SU-DHL-6 (cell line): ENCODE measurements around the gene CDC42.

ENCODE experiments used
- H2AFZ ChIP-seq: fragments of 200-600 bp; sonication (generic); 2 replicates; pipeline ENCODE4 v1.6.1; 2014; ENCODE audit warnings: low read depth, mild to moderate bottlenecking, moderate library complexity, mixed read lengths, antibody characterized with exemption, low read length; ENCODE audit not compliant: severe bottlenecking
- H3F3A ChIP-seq: fragments of 200-600 bp; shearing (Covaris generic); 2 replicates; pipeline ENCODE4 v1.6.0; 2016; ENCODE audit warnings: antibody characterized with exemption, mild to moderate bottlenecking; ENCODE audit not compliant: insufficient read depth
- H3K27ac ChIP-seq: fragments of 200-600 bp; sonication (generic); 2 replicates; pipeline ENCODE4 v1.5.1; 2016; ENCODE audit warnings: low read depth, mild to moderate bottlenecking, low read length, moderate library complexity, mixed read lengths
- H3K27me3 ChIP-seq: fragments of 200-600 bp; sonication (generic), shearing (Covaris generic); 2 replicates; pipeline ENCODE4 v1.6.0; 2014; ENCODE audit warnings: mild to moderate bottlenecking, low read length
- H3K36me3 ChIP-seq: fragments of 200-600 bp; sonication (generic); 2 replicates; pipeline ENCODE4 v1.6.1; 2014; ENCODE audit warnings: mild to moderate bottlenecking, low read length, mixed read lengths
- H3K4me2 ChIP-seq: fragments of 300-600, 200-600 bp; shearing (Covaris generic), sonication (generic); 2 replicates; pipeline ENCODE4 v1.6.0; 2014; ENCODE audit warnings: low read length, low read depth, mild to moderate bottlenecking; ENCODE audit not compliant: poor library complexity, severe bottlenecking
- H3K4me3 ChIP-seq: fragments of 200-600 bp; sonication (generic); 2 replicates; pipeline ENCODE4 v1.5.1; 2014; ENCODE audit warnings: antibody characterized with exemption, low read length, mild to moderate bottlenecking, mixed read lengths; ENCODE audit not compliant: insufficient read depth, poor library complexity, severe bottlenecking
- H3K79me2 ChIP-seq: fragments of 200-600 bp; sonication (generic); 2 replicates; pipeline ENCODE4 v1.6.1; 2014; ENCODE audit warnings: mild to moderate bottlenecking, low read length, moderate library complexity; ENCODE audit not compliant: insufficient read depth
- H3K9ac ChIP-seq: fragments of 200-600 bp; sonication (generic); 2 replicates; pipeline ENCODE4 v1.7.0; 2014; ENCODE audit warnings: mild to moderate bottlenecking, low read length
- H3K9me2 ChIP-seq: fragments of 200-600 bp; sonication (generic); replicated peaks from 2 replicates; pipeline ENCODE4 v1.6.1; 2014; ENCODE audit warnings: low read length; ENCODE audit not compliant: insufficient read depth
- H3K9me3 ChIP-seq: fragments of 200-600 bp; sonication (generic); 2 replicates; pipeline ENCODE4 v1.6.1; 2014; ENCODE audit warnings: low read length, mixed read lengths; ENCODE audit not compliant: insufficient read depth
- H4K20me1 ChIP-seq: fragments of 200-600 bp; sonication (generic); 2 replicates; pipeline ENCODE4 v1.6.1; 2014; ENCODE audit warnings: low read depth, mild to moderate bottlenecking, antibody characterized with exemption, low read length, moderate library complexity, mixed read lengths
- CTCF ChIP-seq: fragments of 200-600 bp; sonication (generic); IDR thresholded peaks from one replicate; pipeline ENCODE4 v1.5.1; 2017; ENCODE audit warnings: antibody characterized with exemption, mild to moderate bottlenecking, low read length, moderate library complexity; ENCODE audit not compliant: insufficient read depth, poor library complexity, severe bottlenecking
- EZH2phosphoT487 ChIP-seq: fragments of 200-600 bp; sonication (generic), shearing (Covaris generic); conservative IDR thresholded peaks from 2 replicates; pipeline ENCODE4 v1.6.1; 2018; ENCODE audit warnings: mild to moderate bottlenecking, antibody characterized with exemption, low read length, moderate library complexity, mixed read lengths

CDC42 gene

GRCh38 chr1:22024485-22025367, 27.8 kb upstream of the CDC42 start:
- H3K4me2 ChIP-seq, result peak overlapping the region; percentile 62
- no peaks in the 10 kb centered on the region for H3K9me3 ChIP-seq
- H3K9me2 ChIP-seq, result no peaks in the 10 kb centered on the region
- no peaks in the 10 kb centered on the region for H3K27me3 ChIP-seq
- TF ChIP-seq CTCF (no peak), EZH2phosphoT487 (no peak)
- peak overlapping the region; percentile 93 for H2AFZ ChIP-seq
- H3K9ac ChIP-seq, result peak overlapping the region; percentile 89
- peak overlapping the region; percentile 75 for H3K4me3 ChIP-seq
- H3K27ac ChIP-seq, result no peak overlapping the region
- no peaks in the 10 kb centered on the region for H3K36me3 ChIP-seq
- peaks cover 9% of the 10 kb centered on the region; the same call in 1 of the 2 replicates for H3K79me2 ChIP-seq
- H4K20me1 ChIP-seq, result no peaks in the 10 kb centered on the region
- H3F3A ChIP-seq, result no peaks in the 10 kb centered on the region

GRCh38 chr1:22025368-22026155, 26.9 kb upstream of the CDC42 start:
- Histone ChIP-seq H3F3A (no peaks in the 10 kb centered on the region), H3K36me3 (no peaks in the 10 kb centered on the region), H2AFZ (peak overlapping the region; percentile 93), H3K27ac (peak overlapping the region; percentile 77), H3K9ac (peak overlapping the region; percentile 89), H3K4me3 (peak overlapping the region; percentile 75), H3K79me2 (peaks cover 9% of the 10 kb centered on the region; the same call in 1 of the 2 replicates), H3K9me3 (no peaks in the 10 kb centered on the region), H4K20me1 (no peaks in the 10 kb centered on the region), H3K4me2 (peak overlapping the region; percentile 62), H3K27me3 (no peaks in the 10 kb centered on the region), H3K9me2 (no peaks in the 10 kb centered on the region)
- TF ChIP-seq CTCF, result no peak
- no peak for TF ChIP-seq EZH2phosphoT487

GRCh38 chr1:22026924-22027289, 25.6 kb upstream of the CDC42 start:
- TF ChIP-seq EZH2phosphoT487, result no peak
- TF ChIP-seq CTCF, result no peak
- H3K4me2 ChIP-seq, result peak overlapping the region; percentile 13
- no peaks in the 10 kb centered on the region for H3F3A ChIP-seq
- H3K9me2 ChIP-seq, result no peaks in the 10 kb centered on the region
- no peaks in the 10 kb centered on the region for H3K9me3 ChIP-seq
- H3K9ac ChIP-seq, result no peak overlapping the region
- H3K36me3 ChIP-seq, result no peaks in the 10 kb centered on the region
- H3K27ac ChIP-seq, result no peak overlapping the region
- H4K20me1 ChIP-seq, result no peaks in the 10 kb centered on the region
- H2AFZ ChIP-seq, result no peak overlapping the region
- no peaks in the 10 kb centered on the region for H3K27me3 ChIP-seq
- no peak overlapping the region for H3K4me3 ChIP-seq
- H3K79me2 ChIP-seq, result peaks cover 9% of the 10 kb centered on the region; the same call in 1 of the 2 replicates
